GM18519 (cell line): ENCODE measurements around the gene GULP1.
"Not testable (repeated sequence)": the region's sequence is repeated elsewhere in the genome, so short reads cannot be mapped to it uniquely, and the experiment has no call there.

Experiments used
- ATAC-seq: cut with Tn5 transposase; IDR thresholded peaks from one replicate; pipeline ENCODE4 v1.9.1; 2021; ENCODE audit warnings: mild to moderate bottlenecking, moderate library complexity; ENCODE audit not compliant: unreplicated experiment, low FRiP score

GULP1 gene

GRCh38 chr2:188522517-188522916 is 230.8 kb downstream of the GULP1 start:
- no peak for ATAC-seq

- no peak for ATAC-seq
These were observed 232.2 kb downstream of the GULP1 start for GRCh38 chr2:188523919-188524318.

GRCh38 chr2:188524519-188525113 is 232.9 kb downstream of the GULP1 start:
- ATAC-seq = peak; percentile 78

GRCh38 chr2:188526701-188527100 is 235.0 kb downstream of the GULP1 start:
- ATAC-seq = no peak

GRCh38 chr2:188527141-188527540 is 235.5 kb downstream of the GULP1 start:
- ATAC-seq = no peak

DNA sequence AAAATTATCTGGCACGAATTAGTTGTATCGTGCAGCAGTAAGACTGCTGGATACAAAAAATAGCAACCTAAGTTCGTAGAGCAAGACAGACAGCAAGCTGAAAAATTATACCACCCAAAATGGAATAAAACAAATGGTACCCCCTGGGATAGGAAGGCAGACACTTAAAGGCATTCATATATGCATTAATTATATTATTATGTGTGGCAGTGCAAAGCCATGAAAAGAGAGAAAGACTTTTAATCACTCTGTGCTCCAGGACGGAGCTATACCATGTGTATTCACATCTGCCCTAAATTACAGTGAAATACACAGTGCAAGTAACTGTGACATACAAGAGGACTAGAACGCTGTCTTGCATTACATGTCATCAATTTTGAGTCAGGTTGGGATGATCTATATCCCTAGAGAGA is 235.9 kb downstream of the GULP1 start:
- ATAC-seq = no peak

DNA sequence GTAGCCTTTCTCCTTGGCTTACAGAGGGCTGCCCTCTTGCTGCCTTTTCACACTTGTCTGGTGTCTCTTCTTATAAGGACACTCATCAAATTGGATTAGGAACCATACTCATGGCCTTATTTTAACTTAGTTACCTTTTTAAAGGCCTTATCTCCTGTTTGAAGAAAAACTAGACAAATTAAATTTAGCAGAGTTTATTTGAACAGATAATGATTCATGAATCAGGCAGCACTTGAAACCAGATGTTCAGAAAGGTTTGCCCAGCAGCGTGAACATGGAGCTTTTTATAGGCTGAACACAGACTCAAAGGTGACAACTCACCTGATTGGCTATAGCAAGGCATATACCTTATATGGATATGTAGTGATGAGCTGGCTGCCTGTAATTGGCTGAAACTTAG is 238.0 kb downstream of the GULP1 start:
- no peak for ATAC-seq

GRCh38 chr2:188534875-188535274 is 243.2 kb downstream of the GULP1 start:
- no peak for ATAC-seq

- ATAC-seq = no peak
These were observed 260.0 kb downstream of the GULP1 start for GRCh38 chr2:188551671-188552070.

DNA sequence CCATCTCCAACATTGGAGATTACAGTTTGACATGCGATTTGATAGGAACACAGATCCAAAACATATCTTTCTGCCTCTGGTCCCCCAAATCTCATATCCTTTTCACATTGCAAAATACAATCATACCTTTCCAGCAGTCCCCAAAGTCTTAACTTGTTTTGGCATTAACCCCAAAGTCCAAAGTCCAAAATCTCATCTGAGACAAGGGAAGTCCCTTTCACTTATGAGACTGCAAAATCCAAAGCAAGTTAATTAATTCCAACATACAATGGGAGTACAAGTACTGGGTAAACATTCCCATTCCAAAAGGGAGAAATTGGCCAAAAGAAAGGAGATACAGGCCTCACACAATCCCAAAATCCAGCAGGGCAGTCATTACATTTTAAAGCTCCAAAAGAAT is 265.4 kb downstream of the GULP1 start:
- no peak for ATAC-seq

GRCh38 chr2:188559455-188559854 is 267.8 kb downstream of the GULP1 start:
- ATAC-seq = not testable (repeated sequence)

- ATAC-seq = no peak
These were observed 269.9 kb downstream of the GULP1 start for GRCh38 chr2:188561473-188561979.

GRCh38 chr2:188569431-188570165 is 277.9 kb downstream of the GULP1 start:
- no peak for ATAC-seq

GRCh38 chr2:188570370-188570769 is 278.7 kb downstream of the GULP1 start:
- ATAC-seq = no peak

DNA sequence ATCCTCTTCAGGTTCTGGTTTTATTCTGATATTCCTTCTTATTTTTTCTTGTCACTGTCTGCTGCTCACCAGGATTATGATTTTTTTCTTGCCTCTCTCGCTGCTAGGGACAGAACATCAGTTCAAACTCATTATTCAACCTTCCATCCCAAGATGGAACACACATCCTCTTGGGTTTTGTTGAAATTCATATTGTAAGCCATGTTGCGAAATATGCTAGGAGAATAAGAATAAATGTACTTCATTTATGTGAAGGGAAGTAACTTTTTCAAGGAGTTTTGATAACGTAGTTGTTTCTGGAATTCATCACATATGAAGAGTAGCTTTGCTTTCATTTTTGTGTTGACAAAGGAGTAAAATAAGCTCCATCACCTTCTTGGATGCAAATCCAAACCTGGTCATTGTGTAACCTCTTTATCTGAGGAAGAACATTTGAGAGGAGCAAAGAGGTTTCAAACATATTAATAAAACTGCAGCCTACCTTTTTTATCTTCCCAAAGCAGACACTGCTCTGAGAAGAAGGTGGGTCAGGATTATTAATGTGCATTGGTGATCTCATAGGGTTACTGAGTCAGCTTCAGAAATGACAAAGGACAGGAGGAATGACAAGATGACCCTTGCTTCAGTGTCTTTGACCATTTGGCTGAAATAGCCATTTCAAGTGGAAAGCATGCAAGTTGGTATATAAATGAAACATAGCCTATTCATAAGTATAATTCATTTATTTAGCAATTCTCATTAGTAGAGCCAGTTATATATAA is 280.0 kb downstream of the GULP1 start:
- no peak for ATAC-seq

DNA sequence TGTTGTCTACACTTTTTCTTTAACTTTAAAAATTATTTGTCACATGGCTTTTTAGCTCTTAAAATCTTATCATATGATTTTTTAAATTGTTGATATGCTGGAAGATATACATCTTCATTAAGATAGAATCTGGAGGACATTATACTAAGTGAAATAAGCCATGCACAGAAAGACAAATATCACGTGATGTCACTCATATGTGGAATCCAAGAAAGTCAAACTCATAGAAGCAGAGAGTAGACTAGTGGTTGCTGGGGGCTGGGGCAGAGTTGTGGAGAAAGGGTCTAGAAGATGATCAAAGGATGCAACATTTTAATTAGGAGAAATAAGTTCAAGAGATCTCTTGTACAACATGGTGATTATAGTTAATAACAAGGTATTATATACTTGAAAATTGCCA is 280.9 kb downstream of the GULP1 start:
- no peak for ATAC-seq

GRCh38 chr2:188573453-188573852 is 281.8 kb downstream of the GULP1 start:
- ATAC-seq = no peak

DNA sequence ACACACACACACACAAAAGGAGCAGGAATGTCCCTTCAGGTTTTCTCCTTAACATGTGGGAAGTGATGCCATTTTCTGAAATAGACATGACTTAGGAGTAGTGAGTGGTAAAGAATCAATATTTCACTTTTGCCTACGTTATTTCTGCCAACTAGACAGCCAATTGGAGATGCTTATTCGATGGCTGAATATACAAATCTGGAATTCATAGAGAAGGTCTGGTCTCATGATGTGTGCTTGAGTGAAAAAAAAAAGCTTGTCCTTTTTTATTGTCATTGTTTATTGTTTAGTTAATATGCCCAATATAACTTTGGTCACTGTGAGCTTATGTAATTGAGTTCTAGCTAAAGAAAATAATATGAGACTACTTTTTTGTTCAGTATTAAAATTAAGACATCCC is 284.3 kb downstream of the GULP1 start:
- ATAC-seq = no peak

DNA sequence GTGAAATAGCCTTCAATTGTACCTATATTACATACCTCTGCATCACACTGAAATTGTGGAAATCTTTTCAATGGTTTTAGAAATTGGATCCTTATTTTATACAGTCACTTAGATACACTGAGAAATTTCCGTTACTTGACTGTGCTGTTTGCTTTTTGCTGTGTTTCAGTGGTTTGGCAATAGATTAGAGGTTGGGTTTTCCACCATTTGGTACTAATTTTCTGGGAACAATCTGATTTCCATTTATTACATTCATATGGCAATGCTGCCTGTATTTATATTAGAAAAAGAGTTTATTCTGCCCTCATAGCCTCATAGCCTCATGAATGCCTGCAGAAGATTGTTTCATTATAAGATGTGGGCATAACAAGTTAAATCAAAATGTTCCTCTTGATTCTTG is 285.0 kb downstream of the GULP1 start:
- ATAC-seq = no peak

- no peak for ATAC-seq
These were observed 285.6 kb downstream of the GULP1 start for GRCh38 chr2:188577231-188577630.

DNA sequence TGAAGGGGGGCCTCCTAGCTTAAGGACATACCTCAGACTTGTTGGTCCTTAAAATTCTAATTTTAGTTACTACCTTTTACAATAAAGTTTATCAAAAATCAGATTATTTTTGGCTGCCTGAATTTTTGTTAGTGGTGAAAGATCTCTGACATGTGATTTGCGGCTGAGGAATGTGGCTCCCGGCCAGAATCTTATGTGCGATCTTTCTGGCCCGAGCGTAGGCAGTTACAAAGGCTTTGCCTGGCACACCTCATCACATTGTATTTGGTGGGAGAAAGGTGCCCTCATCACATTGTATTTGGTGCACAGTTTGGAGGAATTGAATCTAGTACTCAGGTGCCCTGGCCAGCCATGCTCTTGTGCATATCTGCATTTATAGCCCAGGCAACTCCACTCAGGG is 289.1 kb downstream of the GULP1 start:
- no peak for ATAC-seq
